Neural progenitor cell (in vitro differentiated cells): Measurements from ENCODE around the gene KCNQ1.

Experiments used
- EZH2 ChIP-seq: fragments of 200-600 bp; sonication (generic); IDR thresholded peaks from 2 replicates; pipeline ENCODE4 v1.6.1; 2017; ENCODE audit warnings: antibody characterized with exemption, mild to moderate bottlenecking, moderate library complexity
- EZH2phosphoT487 ChIP-seq: fragments of 200-600 bp; sonication (generic); IDR thresholded peaks from 2 replicates; pipeline ENCODE4 v1.6.1; 2017; ENCODE audit warnings: antibody characterized with exemption
- TF ChIP-seq, protein P1 (sequence below): fragments of 200-600 bp; sonication (generic); IDR thresholded peaks from 2 replicates; pipeline ENCODE4 v1.5.1; 2017; ENCODE audit warnings: antibody characterized with exemption, mild to moderate bottlenecking

GRCh38 chr11:2830030-2830812 lies 385.4 kb downstream of the KCNQ1 start:
- no peak for TF ChIP-seq EZH2phosphoT487
- TF ChIP-seq, protein P1, sequence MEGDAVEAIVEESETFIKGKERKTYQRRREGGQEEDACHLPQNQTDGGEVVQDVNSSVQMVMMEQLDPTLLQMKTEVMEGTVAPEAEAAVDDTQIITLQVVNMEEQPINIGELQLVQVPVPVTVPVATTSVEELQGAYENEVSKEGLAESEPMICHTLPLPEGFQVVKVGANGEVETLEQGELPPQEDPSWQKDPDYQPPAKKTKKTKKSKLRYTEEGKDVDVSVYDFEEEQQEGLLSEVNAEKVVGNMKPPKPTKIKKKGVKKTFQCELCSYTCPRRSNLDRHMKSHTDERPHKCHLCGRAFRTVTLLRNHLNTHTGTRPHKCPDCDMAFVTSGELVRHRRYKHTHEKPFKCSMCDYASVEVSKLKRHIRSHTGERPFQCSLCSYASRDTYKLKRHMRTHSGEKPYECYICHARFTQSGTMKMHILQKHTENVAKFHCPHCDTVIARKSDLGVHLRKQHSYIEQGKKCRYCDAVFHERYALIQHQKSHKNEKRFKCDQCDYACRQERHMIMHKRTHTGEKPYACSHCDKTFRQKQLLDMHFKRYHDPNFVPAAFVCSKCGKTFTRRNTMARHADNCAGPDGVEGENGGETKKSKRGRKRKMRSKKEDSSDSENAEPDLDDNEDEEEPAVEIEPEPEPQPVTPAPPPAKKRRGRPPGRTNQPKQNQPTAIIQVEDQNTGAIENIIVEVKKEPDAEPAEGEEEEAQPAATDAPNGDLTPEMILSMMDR: no peak
- no peak for TF ChIP-seq EZH2
